SK-N-SH (cell line): ENCODE measurements around the gene DNAJC18. TPM values are rescaled to one million over a fixed set of nuclear protein-coding genes. Genes with fewer than 3 reads are reported as not detected.

Experiments
- CTCF ChIA-PET: fragments of 300-600, 350-600 bp; formaldehyde crosslinking; extraction: SDS; loops from one replicate; lab custom pipeline; 2021; lab: Yijun Ruan, JAX
- POLR2A ChIA-PET: fragments of 350-600 bp; sonication (Branson Sonifier 250); formaldehyde crosslinking; extraction: SDS; loops from one replicate; lab custom pipeline; 2020; ENCODE audit warnings: antibody characterized with exemption, inconsistent platforms; lab: Yijun Ruan, JAX
- DNase-seq: peaks from one replicate; pipeline ENCODE4 v3.0.0; 2012
- H2AFZ ChIP-seq: fragments of 200-600 bp; sonication (generic); 2 replicates; pipeline ENCODE4 v1.8.1; 2016; ENCODE audit warnings: antibody characterized with exemption, mild to moderate bottlenecking, low read depth
- H3F3A ChIP-seq: fragments of 200-600 bp; sonication (generic); replicated peaks from 2 replicates; pipeline ENCODE3; 2016; ENCODE audit warnings: antibody characterized with exemption, mild to moderate bottlenecking; ENCODE audit not compliant: insufficient read depth
- H3K27ac ChIP-seq, 2 experiments: fragments of 200-500 bp in 1 of 2; fragments of 200-600 bp in 1 of 2; sonication (Bioruptor generic) in 1 of 2; sonication (generic), shearing (Covaris generic) in 1 of 2; 2 replicates each; pipeline versions ENCODE4 v1.5.1 to v1.6.1; 2014 to 2016; ENCODE audit warnings: low read depth in 2 of 2, inconsistent platforms in 1 of 2, low read length in 1 of 2, mild to moderate bottlenecking in 1 of 2, mixed read lengths in 1 of 2
- H3K27me3 ChIP-seq: fragments of 200-600 bp; sonication (generic), shearing (Covaris generic); 2 replicates; pipeline ENCODE4 v1.6.1; 2016; ENCODE audit warnings: mixed run types; ENCODE audit not compliant: insufficient read depth
- H3K36me3 ChIP-seq, 2 experiments: fragments of 200-500 bp in 1 of 2; fragments of 200-600 bp in 1 of 2; sonication (Bioruptor generic) in 1 of 2; sonication (generic) in 1 of 2; replicated peaks in 1 of 2; 2 replicates each; pipeline versions ENCODE3 to v1.5.1; 2014 to 2016; ENCODE audit warnings: low read length in 1 of 2, mild to moderate bottlenecking in 1 of 2; ENCODE audit not compliant: insufficient read depth in 2 of 2, control insufficient read depth in 1 of 2
- H3K4me1 ChIP-seq, 2 experiments: fragments of 200-500 bp in 1 of 2; fragments of 200-600 bp in 1 of 2; sonication (Bioruptor generic) in 1 of 2; sonication (generic), shearing (Covaris generic) in 1 of 2; 2 replicates each; pipeline versions ENCODE4 v1.5.1 to v1.6.1; 2014 to 2016; ENCODE audit warnings: low read depth in 1 of 2, low read length in 1 of 2, mixed run types in 1 of 2; ENCODE audit not compliant: insufficient read depth in 2 of 2, control insufficient read depth in 1 of 2
- H3K4me2 ChIP-seq: fragments of 200-600 bp; sonication (generic), shearing (Covaris generic); 2 replicates; pipeline ENCODE4 v1.6.1; 2017; ENCODE audit warnings: mixed run types
- H3K4me3 ChIP-seq, 2 experiments: fragments of 200-500 bp in 1 of 2; fragments of 200-600 bp in 1 of 2; sonication (Bioruptor generic) in 1 of 2; sonication (generic), shearing (Covaris generic) in 1 of 2; 2 replicates each; pipeline versions ENCODE4 v1.5.1 to v1.8.1; 2014 to 2016; ENCODE audit warnings: low read depth in 2 of 2, inconsistent platforms in 1 of 2, low read length in 1 of 2, mild to moderate bottlenecking in 1 of 2, mixed read lengths in 1 of 2, moderate library complexity in 1 of 2
- H3K79me2 ChIP-seq: fragments of 200-600 bp; sonication (generic); 2 replicates; pipeline ENCODE4 v1.8.1; 2017; ENCODE audit warnings: mild to moderate bottlenecking; ENCODE audit not compliant: insufficient read depth
- H3K9ac ChIP-seq: fragments of 200-600 bp; sonication (generic); 2 replicates; pipeline ENCODE4 v1.6.1; 2017; ENCODE audit warnings: mixed run types
- H3K9me2 ChIP-seq: fragments of 200-600 bp; sonication (generic); 2 replicates; pipeline ENCODE4 v1.6.1; 2017; ENCODE audit warnings: mixed run types
- H3K9me3 ChIP-seq: fragments of 200-600 bp; sonication (generic); 2 replicates; pipeline ENCODE4 v1.6.1; 2017; ENCODE audit warnings: mixed run types, mild to moderate bottlenecking, moderate library complexity
- H4K20me1 ChIP-seq: fragments of 200-600 bp; sonication (generic); 2 replicates; pipeline ENCODE4 v1.6.1; 2017; ENCODE audit warnings: mild to moderate bottlenecking, mixed run types; ENCODE audit not compliant: insufficient read depth
- EP300 ChIP-seq, 2 experiments: IDR thresholded peaks; 2 replicates each; pipeline versions ENCODE4 v1.4.0 to v1.6.1; 2012; ENCODE audit warnings: borderline replicate concordance in 1 of 2, low read depth in 1 of 2, low read length in 1 of 2
- FOXJ3 ChIP-seq: sonication (generic); formaldehyde crosslinking; IDR thresholded peaks from 2 replicates; pipeline ENCODE4 v1.5.1; 2020; ENCODE audit warnings: mild to moderate bottlenecking, missing genetic modification reagents
- FOXM1 ChIP-seq: IDR thresholded peaks from 2 replicates; pipeline ENCODE4 v1.4.0; 2012; ENCODE audit warnings: low read depth, mild to moderate bottlenecking
- JUND ChIP-seq: IDR thresholded peaks from 2 replicates; pipeline ENCODE4 v1.4.0; 2012
- NRF1 ChIP-seq: IDR thresholded peaks from 2 replicates; pipeline ENCODE4 v1.6.1; 2012; ENCODE audit warnings: low read depth, mild to moderate bottlenecking, low read length
- POLR2AphosphoS5 ChIP-seq: IDR thresholded peaks from 2 replicates; pipeline ENCODE4 v1.6.1; 2012; ENCODE audit warnings: low read depth, low read length
- RFX5 ChIP-seq: IDR thresholded peaks from 2 replicates; pipeline ENCODE4 v1.6.1; 2012; ENCODE audit warnings: mild to moderate bottlenecking, improper control_type of control experiment, low read length
- SIN3A ChIP-seq: IDR thresholded peaks from 2 replicates; pipeline ENCODE4 v1.6.1; 2012; ENCODE audit warnings: low read depth, mild to moderate bottlenecking, low read length, moderate library complexity, borderline replicate concordance
- SMC3 ChIP-seq: IDR thresholded peaks from 2 replicates; pipeline ENCODE4 v1.6.1; 2012; ENCODE audit warnings: low read depth, low read length, improper control_type of control experiment
- TAF1 ChIP-seq: IDR thresholded peaks from 2 replicates; pipeline ENCODE4 v1.6.1; 2012; ENCODE audit warnings: low read depth, mild to moderate bottlenecking, low read length, moderate library complexity, borderline replicate concordance
- TCF12 ChIP-seq: IDR thresholded peaks from 2 replicates; pipeline ENCODE4 v1.4.0; 2012
- TEAD4 ChIP-seq: IDR thresholded peaks from 2 replicates; pipeline ENCODE4 v1.4.0; 2012; ENCODE audit warnings: mild to moderate bottlenecking, borderline replicate concordance; ENCODE audit not compliant: insufficient read depth
- YY1 ChIP-seq: IDR thresholded peaks from 2 replicates; pipeline ENCODE4 v1.4.0; 2012; ENCODE audit warnings: low read depth, mild to moderate bottlenecking
- WGBS: methylation state at CpG from one replicate; pipeline ENCODE4 v1.1.6; 2017; ENCODE audit warnings: low lambda C conversion rate; 5-methylcytosine and 5-hydroxymethylcytosine counted together
- polyA plus RNA-seq, 3 experiments: library from polyadenylated mRNA; depleted of rRNA; stranded (reverse); fragments of >200 nt; gene quantifications; 2 replicates each; pipeline ENCODE4 v1.2.3, GENCODE V29; 2012
- TF ChIP-seq, protein P1 (sequence below): fragments of 150-350 bp; IDR thresholded peaks from 2 replicates; pipeline ENCODE4 v1.6.1; 2016; ENCODE audit warnings: mild to moderate bottlenecking, low read depth, low read length
- TF ChIP-seq, protein P2 (sequence below): IDR thresholded peaks from 2 replicates; pipeline ENCODE4; 2012

The DNAJC18 gene
- polyA plus RNA-seq, 1 of the 3 experiments (the other 2 are of a cell fraction): 7.4 TPM

- no peak overlapping the region for H2AFZ ChIP-seq
- ChIA-PET CTCF (interaction anchor here (1.5 kb wide), 1 partner anchor 29 kb away, joined by 3 read pairs; no protein-coding TSS in a partner anchor), POLR2A (interaction anchor here (1.4 kb wide), 1 partner anchor 19 kb away, joined by 5 read pairs; the partner anchor contains the start of gene SLC23A1)
- peaks cover 54% of the 10 kb centered on the region for H3K79me2 ChIP-seq
- 100% methylated on average over 2 of the region's 2 CpGs for WGBS
- peaks cover 49% of the 10 kb centered on the region for H3F3A ChIP-seq
- no peak for DNase-seq
- no peak overlapping the region for H3K4me2 ChIP-seq
- no peak overlapping the region for H3K9ac ChIP-seq
- no peak overlapping the region for H3K4me3 ChIP-seq
- peaks cover 31 to 42% of the 10 kb centered on the region in 2 experiments for H3K36me3 ChIP-seq
- peaks cover 0 to 8% of the 10 kb centered on the region in 2 experiments; a peak in 1 of 4 replicates for H3K4me1 ChIP-seq
- peaks cover 50% of the 10 kb centered on the region for H4K20me1 ChIP-seq
- no peaks in the 10 kb centered on the region for H3K9me3 ChIP-seq
- H3K27ac ChIP-seq: no peak overlapping the region
- H3K27me3 ChIP-seq: no peaks in the 10 kb centered on the region
- TF ChIP-seq FOXM1 (no peak), FOXJ3 (CRISPR knock-in tag) (no peak), JUND (no peak), EP300 (IDR thresholded peaks at IDR 0.05; ENCODE audit: borderline replicate concordance in 1 of 2, low read depth in 1 of 2, low read length in 1 of 2) (no peak), POLR2AphosphoS5 (no peak), TAF1 (no peak), NRF1 (no peak), TEAD4 (no peak)
- H3K9me2 ChIP-seq: no peaks in the 10 kb centered on the region
Observed at GRCh38 chr5:139364466-139364865, 74.9 kb downstream of the DNAJC18 start.

DNA sequence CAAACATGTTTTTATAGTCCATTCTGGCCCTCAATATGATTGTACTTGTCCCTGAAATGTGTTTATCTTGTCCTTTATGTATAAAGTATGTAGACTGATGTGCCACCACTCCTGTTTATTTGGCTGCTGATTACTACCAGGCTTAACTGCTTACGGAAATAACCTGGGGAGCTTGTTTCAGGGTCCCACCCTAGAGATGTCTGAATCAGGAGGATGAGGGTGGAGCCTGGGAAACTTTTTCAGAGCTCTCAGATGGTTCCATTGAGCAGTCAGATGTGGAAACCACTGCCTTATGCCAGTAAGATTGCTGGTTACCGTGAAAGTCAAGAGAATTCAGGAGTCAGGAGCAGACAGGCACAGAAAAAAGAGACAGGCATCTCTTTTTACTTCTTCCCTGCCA lies 75.4 kb downstream of the DNAJC18 start:
- peaks cover 29 to 42% of the 10 kb centered on the region in 2 experiments for H3K36me3 ChIP-seq
- H3K9ac ChIP-seq: no peak overlapping the region
- no peaks in the 10 kb centered on the region for H3K27me3 ChIP-seq
- no peak overlapping the region for H3K4me3 ChIP-seq
- TF ChIP-seq TCF12 (no peak), RFX5 (no peak), EP300 (IDR thresholded peaks at IDR 0.05; ENCODE audit: borderline replicate concordance in 1 of 2, low read depth in 1 of 2, low read length in 1 of 2) (no peak), POLR2AphosphoS5 (no peak), SMC3 (no peak), SIN3A (no peak), TAF1 (no peak), YY1 (no peak)
- TF ChIP-seq, protein P1, sequence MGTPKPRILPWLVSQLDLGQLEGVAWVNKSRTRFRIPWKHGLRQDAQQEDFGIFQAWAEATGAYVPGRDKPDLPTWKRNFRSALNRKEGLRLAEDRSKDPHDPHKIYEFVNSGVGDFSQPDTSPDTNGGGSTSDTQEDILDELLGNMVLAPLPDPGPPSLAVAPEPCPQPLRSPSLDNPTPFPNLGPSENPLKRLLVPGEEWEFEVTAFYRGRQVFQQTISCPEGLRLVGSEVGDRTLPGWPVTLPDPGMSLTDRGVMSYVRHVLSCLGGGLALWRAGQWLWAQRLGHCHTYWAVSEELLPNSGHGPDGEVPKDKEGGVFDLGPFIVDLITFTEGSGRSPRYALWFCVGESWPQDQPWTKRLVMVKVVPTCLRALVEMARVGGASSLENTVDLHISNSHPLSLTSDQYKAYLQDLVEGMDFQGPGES: no peak
- TF ChIP-seq, protein P2, sequence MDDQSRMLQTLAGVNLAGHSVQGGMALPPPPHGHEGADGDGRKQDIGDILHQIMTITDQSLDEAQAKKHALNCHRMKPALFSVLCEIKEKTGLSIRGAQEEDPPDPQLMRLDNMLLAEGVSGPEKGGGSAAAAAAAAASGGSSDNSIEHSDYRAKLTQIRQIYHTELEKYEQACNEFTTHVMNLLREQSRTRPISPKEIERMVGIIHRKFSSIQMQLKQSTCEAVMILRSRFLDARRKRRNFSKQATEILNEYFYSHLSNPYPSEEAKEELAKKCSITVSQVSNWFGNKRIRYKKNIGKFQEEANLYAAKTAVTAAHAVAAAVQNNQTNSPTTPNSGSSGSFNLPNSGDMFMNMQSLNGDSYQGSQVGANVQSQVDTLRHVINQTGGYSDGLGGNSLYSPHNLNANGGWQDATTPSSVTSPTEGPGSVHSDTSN: no peak
- H3K27ac ChIP-seq: no peak overlapping the region
- no peaks in the 10 kb centered on the region for H3K9me2 ChIP-seq
- ChIA-PET POLR2A (no interaction called here), CTCF (interaction anchor here (1.5 kb wide), 1 partner anchor 30 kb away, joined by 3 read pairs; no protein-coding TSS in a partner anchor)
- H3K4me1 ChIP-seq: peaks cover 0 to 6% of the 10 kb centered on the region in 2 experiments; a peak in 1 of 4 replicates
- peaks cover 44% of the 10 kb centered on the region for H3F3A ChIP-seq
- H3K9me3 ChIP-seq: no peaks in the 10 kb centered on the region
- H3K79me2 ChIP-seq: peaks cover 59% of the 10 kb centered on the region
- H2AFZ ChIP-seq: no peak overlapping the region
- H4K20me1 ChIP-seq: peaks cover 55% of the 10 kb centered on the region
- WGBS: 96% methylated on average over 2 of the region's 2 CpGs
- no peak for DNase-seq
- H3K4me2 ChIP-seq: no peak overlapping the region
